Ascending aorta (tissue), 2 donors: ENCODE measurements around the gene CDKN2A. TPM values are rescaled to one million over a fixed set of nuclear protein-coding genes. Genes with fewer than 3 reads are reported as not detected.

ENCODE experiments used
- DNase-seq, 2 donors: peaks; one replicate each; pipeline ENCODE4 v3.0.0-alpha.2; 2019; ENCODE audit warnings: low spot score in 2 of 2
- H3K27ac ChIP-seq, 2 donors: fragments of 200-600 bp; sonication (generic); one replicate each; pipeline ENCODE4 v1.5.1; 2016 to 2017; ENCODE audit warnings: mild to moderate bottlenecking in 1 of 2
- H3K27me3 ChIP-seq: fragments of 200-600 bp; sonication (generic); one replicate; pipeline ENCODE4 v1.5.1; 2017
- H3K36me3 ChIP-seq, 2 donors: fragments of 200-600 bp; sonication (generic); one replicate each; pipeline ENCODE4 v1.5.1; 2016
- H3K4me1 ChIP-seq, 2 donors: fragments of 200-600 bp; sonication (generic); one replicate each; pipeline ENCODE4 v1.5.1; 2016 to 2017; ENCODE audit warnings: mild to moderate bottlenecking in 1 of 2
- H3K4me3 ChIP-seq, 2 donors: fragments of 200-600 bp; sonication (generic); one replicate each; pipeline ENCODE4 v1.5.1; 2016 to 2017; ENCODE audit warnings: mild to moderate bottlenecking in 1 of 2
- H3K9me3 ChIP-seq, 2 donors: fragments of 200-600 bp; sonication (generic); one replicate each; pipeline ENCODE4 v1.5.1; 2016
- CTCF ChIP-seq, 3 experiments: fragments of 200-600 bp in 2 of 3; fragments of 450-650 bp in 1 of 3; sonication (generic) in 2 of 3; IDR thresholded peaks; one replicate each; pipeline ENCODE4 v1.5.1; 2016 to 2019; ENCODE audit warnings: antibody characterized with exemption in 3 of 3, mild to moderate bottlenecking in 1 of 3, moderate library complexity in 1 of 3
- intact Hi-C: fragments of 100-400 bp; cut with DNase I; formaldehyde crosslinking; loops from one replicate; pipeline ENCODE4 v1.15.1; 2023
- total RNA-seq: library from RNA; depleted of rRNA; stranded (reverse); fragments of >200 nt; gene quantifications from one replicate; pipeline ENCODE4 v1.1.0, GENCODE V29; 2016

Gene CDKN2A
- total RNA-seq, 1 donor from 2014 or later: 17.1 TPM

- H3K4me1 ChIP-seq: no peaks in the 10 kb centered on the region
- DNase-seq: no peak
- no peak overlapping the region for H3K27ac ChIP-seq
- H3K9me3 ChIP-seq: no peaks in the 10 kb centered on the region
- H3K4me3 ChIP-seq: no peak overlapping the region
- H3K27me3 ChIP-seq: no peaks in the 10 kb centered on the region
- TF ChIP-seq CTCF (IDR thresholded peaks at IDR 0.05): no peak
- no peaks in the 10 kb centered on the region for H3K36me3 ChIP-seq
- intact Hi-C loops: no loop called here
Measured at GRCh38 chr9:22039258-22039657, 45.1 kb upstream of the CDKN2A start.

- Histone ChIP-seq H3K9me3 (no peaks in the 10 kb centered on the region), H3K4me3 (no peak overlapping the region), H3K36me3 (no peaks in the 10 kb centered on the region), H3K27me3 (no peaks in the 10 kb centered on the region), H3K4me1 (no peaks in the 10 kb centered on the region), H3K27ac (no peak overlapping the region)
- peak in 2 of 3 experiments; percentile 37 to 50 for TF ChIP-seq CTCF (IDR thresholded peaks at IDR 0.05)
- no peak for DNase-seq
- intact Hi-C loops: loop anchor here (1.0 kb wide), 2 partner anchors 29 to 224 kb away; partner anchors contain the start of gene CDKN2B
Measured at GRCh38 chr9:22037954-22038690, 43.9 kb upstream of the CDKN2A start.

GRCh38 chr9:22036866-22037626 is 42.9 kb upstream of the CDKN2A start:
- no peaks in the 10 kb centered on the region for H3K36me3 ChIP-seq
- DNase-seq: no peak
- TF ChIP-seq CTCF (IDR thresholded peaks at IDR 0.05): no peak
- H3K4me1 ChIP-seq: no peaks in the 10 kb centered on the region
- no peak overlapping the region for H3K27ac ChIP-seq
- no peaks in the 10 kb centered on the region for H3K27me3 ChIP-seq
- H3K9me3 ChIP-seq: no peaks in the 10 kb centered on the region
- intact Hi-C loops: loop anchor here (1.0 kb wide), 1 partner anchor 223 kb away; no protein-coding TSS in a partner anchor
- H3K4me3 ChIP-seq: no peak overlapping the region

GRCh38 chr9:22035591-22036011 is 41.4 kb upstream of the CDKN2A start:
- no peak overlapping the region for H3K4me3 ChIP-seq
- H3K9me3 ChIP-seq: no peaks in the 10 kb centered on the region
- no peaks in the 10 kb centered on the region for H3K4me1 ChIP-seq
- no peaks in the 10 kb centered on the region for H3K27me3 ChIP-seq
- no peak overlapping the region for H3K27ac ChIP-seq
- H3K36me3 ChIP-seq: no peaks in the 10 kb centered on the region
- TF ChIP-seq CTCF (IDR thresholded peaks at IDR 0.05): no peak
- DNase-seq: no peak
- intact Hi-C loops: no loop called here

GRCh38 chr9:22033012-22033630 is 38.9 kb upstream of the CDKN2A start:
- no peak for TF ChIP-seq CTCF (IDR thresholded peaks at IDR 0.05)
- H3K27me3 ChIP-seq: no peaks in the 10 kb centered on the region
- H3K36me3 ChIP-seq: no peaks in the 10 kb centered on the region
- H3K4me1 ChIP-seq: no peaks in the 10 kb centered on the region
- DNase-seq: no peak
- no peak overlapping the region for H3K4me3 ChIP-seq
- no peaks in the 10 kb centered on the region for H3K9me3 ChIP-seq
- no peak overlapping the region for H3K27ac ChIP-seq
- intact Hi-C loops: no loop called here
